Activated CD4-positive, CD25-positive, alpha-beta regulatory T cell treated with anti-CD3 and anti-CD28 coated beads, Interleukin-2, amount 50 U/mL, for 16 hours (primary cell): ENCODE data around the gene SHISA3.

Source experiments
- DNase-seq: peaks from one replicate; pipeline ENCODE4 v3.0.0-alpha.2; 2020; ENCODE audit warnings: low read depth, low spot score

SHISA3 gene

DNA sequence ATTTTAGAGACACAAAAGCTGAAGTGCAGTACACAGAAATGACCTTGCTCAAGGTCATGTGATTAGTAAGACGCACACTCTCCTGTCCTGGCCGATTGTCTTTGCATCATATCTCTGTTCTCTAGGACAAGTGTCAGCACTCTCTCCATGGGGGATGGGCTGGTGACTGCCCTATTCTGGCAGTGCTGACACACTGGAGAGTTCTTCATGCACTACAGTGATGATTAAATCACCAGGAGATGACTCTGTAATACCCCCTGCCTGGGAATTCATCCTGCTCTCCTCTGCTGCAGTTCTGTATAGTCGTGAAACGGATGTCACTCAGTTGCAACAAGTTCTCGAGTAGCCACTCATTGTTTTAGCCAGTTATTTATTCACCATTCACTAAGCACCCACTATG is 5.3 kb upstream of the SHISA3 start:
- DNase-seq = no peak

DNA sequence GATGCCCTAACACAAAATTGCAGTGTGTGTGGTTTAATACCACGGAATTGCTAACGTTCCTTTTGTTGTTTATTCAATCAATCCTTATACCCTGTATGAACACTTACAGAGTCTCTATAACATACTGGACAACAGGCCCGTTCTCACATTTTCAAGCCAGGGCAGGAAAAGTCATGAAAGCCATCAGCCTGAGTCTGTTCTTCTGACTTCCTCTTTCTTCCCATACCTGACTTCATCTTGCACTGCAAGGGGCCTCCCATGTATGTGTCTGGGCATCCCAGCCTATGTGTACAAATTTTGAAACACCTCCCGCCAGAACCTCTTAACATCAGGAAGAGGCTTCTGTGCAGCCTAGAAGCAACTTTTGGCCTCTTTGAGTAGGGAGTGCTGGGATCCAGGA is 4.9 kb upstream of the SHISA3 start:
- DNase-seq = no peak

DNA sequence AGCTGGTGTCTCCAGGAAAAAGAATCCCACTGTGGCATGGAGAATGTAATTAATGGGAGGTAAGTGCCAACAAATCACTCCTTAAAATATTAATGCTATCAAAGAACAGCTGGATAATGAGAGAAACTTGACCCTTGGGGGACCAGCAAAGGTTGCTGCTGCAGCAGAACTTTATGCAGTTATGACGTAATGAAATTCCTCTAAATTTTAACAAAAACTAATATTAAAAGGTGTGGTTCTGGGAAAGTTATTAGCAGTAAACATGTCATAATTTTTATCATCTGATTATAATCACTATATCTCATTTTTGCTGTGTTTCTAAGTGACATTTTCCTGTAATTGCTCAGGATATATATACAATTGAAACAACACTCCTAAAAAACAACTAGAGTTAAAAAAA is 1.7 kb upstream of the SHISA3 start:
- DNase-seq = no peak

DNA sequence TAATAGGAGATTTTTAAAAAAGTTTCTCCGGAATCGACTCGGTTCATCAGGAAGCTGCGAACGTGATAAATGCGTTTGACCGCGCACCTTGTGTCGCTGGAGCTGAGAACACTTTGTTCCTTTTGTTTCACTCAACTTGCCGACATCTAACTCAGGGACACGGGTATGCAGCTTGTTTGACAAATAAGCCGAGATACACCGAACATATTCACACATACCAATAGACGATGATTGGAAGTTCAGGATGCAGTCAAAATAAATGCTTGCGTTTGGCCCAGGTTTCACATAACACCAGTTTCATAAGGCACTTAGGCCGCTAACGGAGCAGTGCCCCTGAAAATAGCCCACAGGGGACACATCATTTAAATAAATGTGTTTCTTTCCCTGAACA is 932 bp upstream of the SHISA3 start:
- DNase-seq = no peak

DNA sequence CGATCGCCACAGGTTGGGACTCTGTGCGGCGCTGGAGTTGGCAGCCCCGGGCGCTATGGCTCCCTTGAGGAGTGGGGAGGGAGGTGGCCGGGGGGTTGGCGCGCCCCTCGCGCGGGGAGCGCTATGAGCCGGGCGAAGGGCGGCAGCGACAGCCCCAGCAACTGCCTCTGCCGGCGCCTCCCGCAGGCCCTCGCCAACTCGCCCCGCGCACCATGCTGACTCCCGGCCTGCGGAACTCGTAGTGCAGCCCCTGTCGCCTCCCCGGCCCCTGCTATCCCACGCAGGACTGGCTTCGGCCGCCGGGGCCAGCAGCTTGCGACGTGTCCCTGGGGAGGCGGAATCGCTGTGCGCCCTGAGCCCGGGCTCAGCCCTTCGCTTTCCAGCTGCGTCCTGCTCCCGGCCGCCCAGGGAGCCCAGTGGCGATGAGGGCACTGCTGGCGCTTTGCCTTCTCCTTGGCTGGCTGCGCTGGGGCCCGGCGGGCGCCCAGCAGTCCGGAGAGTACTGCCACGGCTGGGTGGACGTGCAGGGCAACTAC is 415 bp downstream of the SHISA3 start:
- DNase-seq = no peak

DNA sequence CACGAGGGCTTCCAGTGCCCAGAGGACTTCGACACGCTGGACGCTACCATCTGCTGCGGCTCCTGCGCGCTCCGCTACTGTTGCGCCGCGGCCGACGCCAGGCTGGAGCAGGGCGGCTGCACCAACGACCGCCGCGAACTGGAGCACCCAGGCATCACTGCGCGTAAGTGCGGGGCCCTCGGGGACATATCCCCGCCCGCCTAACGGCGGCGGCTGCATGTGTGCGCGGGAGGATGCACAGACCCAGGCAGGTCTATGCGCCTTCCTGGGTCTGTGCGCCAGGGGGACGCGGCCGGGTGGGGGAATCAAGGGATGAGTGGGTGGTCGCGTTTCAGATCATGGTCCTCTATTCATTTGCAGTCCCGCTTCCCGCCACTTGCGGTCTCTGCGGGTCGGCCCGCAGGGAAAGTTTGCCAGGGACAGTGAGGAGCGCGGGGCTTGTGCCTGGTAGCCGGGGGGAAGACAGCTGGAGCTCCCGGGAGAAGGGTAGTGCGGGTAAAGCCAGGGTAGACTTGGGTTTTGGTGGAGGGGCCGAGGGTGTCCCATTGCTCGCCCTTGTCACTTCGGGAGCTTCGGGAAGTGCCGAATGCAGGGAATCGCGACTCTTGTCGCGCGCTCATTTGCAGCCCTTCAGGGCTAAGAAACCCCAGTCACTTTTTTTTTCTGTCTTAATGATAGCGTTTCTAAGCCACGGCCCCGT is 1.0 kb downstream of the SHISA3 start:
- DNase-seq = no peak

DNA sequence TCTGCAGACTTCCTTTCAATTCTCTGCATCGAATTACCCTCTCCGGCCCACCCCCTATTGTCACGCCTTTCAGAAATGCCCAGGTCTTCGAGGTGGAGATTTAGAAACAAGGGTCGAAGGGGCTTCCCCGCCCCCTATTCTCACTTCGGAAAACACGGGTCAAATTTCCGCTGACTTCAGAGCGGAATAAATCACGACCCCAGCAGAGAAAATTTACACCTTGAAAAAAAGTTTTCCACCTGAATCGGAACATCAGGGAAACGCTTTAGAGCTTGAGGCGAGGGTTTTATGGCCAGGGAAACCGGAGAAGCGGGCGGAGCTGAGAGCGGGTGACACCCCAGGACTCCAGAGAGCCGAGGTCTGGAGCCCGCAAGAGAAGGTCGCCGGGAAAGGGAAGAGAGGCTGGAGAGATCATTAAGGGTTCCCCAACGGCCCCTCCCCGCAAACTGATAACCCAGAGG is 1.6 kb downstream of the SHISA3 start:
- DNase-seq = no peak

DNA sequence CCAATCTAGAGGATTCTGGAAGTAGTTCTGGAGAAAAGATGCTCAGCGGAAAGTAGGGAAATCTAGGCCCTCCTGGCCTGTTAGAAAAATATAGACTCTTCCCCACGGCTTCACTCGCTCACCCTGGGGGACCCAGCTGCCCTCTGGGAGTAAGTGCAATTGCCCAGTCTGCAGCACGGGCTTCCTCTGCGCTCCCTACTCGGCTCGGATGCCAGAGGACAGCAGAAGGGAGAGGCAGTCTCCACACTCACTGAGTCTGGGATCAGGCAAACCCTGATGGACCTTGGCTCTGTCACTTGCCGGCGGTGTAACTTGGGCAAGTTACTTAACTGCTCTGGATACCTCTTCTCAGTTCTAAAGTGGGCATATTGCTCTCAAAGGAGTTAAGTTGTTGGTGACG is 2.1 kb downstream of the SHISA3 start:
- no peak for DNase-seq

DNA sequence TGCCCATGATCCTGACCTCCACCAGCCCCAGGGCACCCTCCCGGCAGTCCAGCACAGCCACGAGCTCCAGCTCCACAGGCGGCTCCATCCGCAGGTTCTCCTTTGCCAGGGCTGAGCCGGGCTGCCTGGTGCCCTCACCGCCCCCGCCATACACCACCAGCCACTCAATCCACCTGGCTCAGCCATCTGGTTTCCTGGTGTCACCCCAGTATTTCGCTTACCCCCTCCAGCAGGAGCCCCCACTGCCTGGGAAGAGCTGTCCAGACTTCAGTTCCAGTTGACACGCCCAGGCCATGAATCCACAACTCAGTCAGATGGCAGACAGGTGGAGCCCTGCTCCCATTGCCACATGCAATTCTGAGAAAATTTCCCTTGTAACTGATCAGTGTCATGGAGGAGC is 3.9 kb downstream of the SHISA3 start:
- DNase-seq = no peak

DNA sequence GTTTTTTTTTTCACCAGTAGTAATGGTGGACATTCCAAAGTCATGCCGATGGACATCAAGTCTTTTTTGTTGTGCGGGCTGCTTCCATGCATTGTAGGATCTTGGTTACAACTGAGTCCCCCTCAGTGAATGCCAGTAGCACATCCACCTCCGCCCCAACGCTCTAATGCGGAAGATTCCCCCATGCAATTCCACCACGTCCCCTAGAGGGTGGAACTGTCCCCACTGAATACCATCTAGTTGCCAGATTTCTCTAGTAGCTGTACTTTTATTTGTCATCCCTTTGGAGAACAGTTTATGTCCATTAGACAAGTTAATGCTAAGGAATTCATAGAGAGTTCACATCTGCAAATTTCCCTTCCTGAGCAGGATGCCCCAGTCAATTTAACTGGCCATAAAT is 6.7 kb downstream of the SHISA3 start:
- no peak for DNase-seq

DNA sequence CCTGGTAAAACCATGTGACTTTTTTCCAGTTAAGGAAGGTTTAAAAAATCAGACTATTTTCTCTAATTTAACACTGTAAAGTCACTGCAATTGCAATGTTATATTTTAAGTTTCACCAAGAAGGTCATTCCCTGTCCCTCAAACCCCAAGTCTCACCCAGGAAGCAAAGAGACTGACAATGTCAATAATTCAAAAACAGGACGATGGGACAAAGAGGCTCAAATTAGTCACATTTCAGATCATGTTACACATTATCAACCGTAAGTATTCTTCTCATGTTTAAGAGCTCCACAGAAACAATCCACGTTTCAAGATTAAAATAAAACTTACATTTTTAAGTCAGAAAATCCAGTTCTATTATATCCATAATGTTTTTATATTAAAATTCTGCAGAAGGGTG is 13.2 kb downstream of the SHISA3 start:
- DNase-seq = no peak

DNA sequence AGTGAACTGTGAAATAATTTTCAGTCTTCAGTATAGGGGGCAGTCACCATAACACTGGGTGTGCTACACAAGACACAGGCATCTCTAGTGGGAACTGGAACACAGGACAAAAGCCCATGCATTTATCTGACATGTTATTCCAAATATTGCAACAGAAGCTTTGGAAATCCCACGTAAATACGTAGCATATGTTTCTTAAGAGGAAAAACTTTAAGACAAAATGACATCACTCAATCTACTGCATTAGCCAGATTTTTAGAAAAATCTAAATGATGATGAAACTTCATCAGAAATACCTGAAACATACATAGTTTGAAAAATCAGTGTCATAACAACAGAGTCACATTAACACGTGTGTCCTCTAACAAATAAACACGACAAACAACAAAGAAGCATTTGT is 14.5 kb downstream of the SHISA3 start:
- DNase-seq = no peak

DNA sequence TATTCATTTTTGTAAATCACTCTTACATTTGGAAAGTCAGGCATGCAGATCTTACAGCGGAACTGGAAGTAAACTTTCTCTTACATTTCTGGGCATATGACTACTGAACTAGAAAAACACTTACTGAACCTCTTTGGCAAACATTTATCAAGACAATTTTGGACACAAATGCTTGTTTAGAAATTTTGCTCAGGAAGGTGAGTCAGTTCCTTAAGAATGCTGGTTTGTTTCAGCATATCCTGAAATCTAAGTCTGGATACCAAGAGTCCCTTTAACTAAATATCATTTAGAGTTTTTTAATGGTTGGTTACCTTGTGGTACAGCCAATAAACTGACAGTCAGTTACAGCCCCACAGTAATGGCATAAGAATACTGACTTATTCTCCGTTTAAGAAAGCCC is 15.0 kb downstream of the SHISA3 start:
- DNase-seq = no peak

DNA sequence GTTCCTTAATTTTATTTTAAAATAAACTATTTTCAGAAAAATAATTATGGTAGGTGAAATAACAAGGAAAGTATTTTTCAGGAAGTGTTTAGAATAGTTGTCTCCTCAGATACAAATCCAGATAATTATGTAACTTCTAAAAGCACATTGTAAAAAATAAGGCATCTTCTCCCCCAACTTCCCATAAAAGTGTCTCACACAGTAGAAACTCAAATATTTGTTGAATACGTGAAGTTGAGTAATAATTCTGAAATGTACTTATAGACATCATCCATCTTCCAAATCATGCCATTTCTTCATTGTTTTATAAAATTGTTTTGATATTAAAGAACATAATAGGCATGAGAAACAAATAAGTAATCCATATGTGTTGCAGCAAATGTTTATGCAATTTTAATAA is 18.0 kb downstream of the SHISA3 start:
- no peak for DNase-seq

DNA sequence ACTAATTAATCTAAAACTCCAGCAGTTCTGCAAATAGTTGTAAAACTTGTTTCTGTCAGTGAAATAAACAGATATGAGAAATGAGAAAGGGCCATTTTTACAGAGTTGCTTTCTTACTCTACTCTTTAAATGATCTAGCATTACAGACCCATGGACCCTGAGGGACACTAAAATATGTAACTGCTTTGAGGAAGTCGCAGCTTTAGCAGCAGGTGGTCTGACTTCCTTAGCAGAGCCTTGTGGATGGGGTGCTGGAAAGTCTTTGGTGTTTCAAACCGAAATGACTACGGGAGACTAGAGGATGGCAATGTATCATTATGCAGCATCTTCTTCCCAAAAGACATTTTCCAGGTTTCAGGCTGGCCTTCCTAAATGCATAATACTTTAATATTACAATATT is 18.7 kb downstream of the SHISA3 start:
- no peak for DNase-seq

DNA sequence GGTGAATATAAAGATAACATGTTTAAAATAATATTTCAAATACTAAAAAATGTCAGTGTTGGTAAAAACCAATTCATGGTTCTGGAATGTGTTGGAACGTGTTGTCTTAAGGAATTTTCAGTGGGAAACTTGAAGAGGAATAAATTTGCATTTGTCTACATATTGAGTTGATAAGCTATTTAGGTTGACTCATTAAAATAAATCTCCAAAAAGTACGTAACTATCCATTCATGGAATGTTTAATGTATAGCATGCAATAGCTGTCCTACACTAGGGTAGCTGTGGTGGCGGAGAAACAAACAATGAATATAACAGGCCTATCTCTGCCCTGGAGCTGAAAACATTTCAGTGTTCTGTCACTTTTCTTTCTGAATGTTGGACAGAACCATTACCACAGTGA is 20.3 kb downstream of the SHISA3 start:
- no peak for DNase-seq

DNA sequence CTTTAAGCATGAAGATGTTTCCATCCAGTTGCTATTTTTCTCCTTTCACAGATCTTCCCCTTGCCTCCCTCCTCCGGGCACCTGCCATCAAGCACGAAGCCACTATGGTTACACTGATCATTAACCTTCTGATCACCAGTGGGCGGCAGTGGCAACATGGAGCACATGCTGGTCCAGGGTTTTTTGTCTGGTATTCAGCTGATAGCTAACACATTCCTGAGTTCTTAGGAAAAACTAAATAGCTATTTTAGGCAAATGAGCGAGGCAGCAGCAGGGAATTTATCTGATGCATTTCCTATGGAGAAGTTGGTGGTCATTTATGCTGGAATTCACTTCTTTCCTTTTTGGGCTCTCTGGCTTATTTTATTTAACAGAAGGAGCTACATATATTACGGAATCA is 22.9 kb downstream of the SHISA3 start:
- DNase-seq = no peak

DNA sequence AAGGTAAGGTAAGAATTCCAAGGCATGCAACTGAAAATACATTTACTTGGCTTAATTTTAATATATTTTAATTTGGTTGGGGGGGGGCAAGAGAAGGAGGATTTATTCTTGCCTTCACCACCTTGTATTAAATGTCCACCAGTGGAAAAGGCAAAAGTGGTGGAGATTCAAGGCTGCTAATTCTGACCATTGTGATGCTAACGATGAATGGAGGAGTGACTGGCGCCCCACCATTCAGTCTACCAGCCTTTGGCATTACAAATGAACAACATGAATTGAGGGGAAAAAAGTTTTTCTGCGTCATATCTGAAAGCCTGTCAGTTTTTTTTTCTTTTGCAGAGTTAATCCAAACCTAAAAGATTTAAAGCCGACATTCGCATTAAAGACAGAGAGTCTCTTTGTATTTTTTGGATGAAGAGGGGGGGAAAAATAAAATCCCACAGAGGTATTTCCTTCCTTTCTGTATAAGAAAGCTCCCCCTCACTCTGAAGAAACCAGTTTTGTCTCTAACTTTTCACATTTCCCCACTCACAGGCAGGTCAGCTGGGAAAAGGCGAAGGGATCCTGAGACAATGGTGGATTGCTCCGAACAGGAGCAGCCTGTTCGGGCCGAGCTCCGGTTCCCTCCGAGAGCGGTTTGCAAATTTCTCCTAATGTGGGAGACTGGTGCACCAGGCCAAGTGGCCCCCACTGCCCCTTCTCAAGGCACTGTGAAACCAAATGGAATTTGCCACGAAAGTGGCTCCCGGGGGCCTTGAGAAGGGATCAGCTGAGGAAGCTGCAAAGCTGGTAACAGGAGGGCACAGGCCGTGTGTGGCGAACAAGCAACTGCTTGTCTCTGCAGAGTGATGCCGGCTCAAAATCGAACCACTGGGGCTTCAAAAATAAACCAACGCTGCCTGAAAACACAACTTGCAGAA is 28.1 kb downstream of the SHISA3 start:
- DNase-seq = no peak

DNA sequence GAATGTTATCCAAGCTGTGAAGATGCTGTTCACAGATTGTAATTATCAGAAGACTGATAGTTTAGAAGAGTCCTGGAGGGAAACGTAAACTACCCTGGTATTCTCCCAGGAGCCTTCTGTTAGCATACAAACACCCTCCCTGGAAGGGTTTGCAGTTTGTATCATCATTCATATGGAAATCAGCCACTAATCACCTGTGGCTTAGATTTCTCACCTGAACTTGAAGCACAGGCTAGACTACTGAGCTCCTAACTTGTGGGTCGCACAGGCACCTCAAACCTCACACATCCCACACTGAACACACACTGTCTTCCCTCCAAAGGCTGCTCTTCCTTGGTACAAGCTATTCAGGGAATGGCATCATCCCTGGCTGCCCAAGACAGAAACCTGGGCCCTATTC is 30.7 kb downstream of the SHISA3 start:
- no peak for DNase-seq

DNA sequence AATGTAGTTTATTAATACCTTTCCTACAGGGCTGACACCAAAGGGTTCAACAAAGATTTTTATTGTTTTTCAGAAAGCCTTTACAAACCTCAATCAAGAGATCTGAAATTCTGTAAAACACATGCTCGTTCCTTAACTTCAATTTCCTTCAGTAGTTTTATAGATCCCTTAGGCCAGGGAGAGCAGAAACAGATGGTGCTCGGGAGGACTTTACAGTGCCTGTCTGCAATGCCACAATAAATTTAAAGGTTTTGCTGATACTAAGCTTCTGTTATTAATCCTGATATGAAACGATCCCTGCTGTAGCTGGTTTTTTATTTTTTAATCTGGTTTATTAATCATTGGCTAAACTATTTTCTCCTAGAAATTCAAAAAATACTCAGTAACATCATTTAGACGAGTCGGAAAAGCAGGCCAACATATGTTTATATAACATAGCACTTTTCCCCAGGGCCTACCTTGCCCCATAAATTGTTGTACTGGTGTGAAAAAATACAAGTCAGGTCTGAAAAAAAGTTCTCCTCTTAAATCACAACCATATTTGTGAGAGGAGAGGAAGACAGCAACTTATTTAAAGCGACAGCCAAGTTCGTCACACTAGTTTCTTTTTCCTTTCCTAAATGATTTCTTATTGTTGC is 39.8 kb downstream of the SHISA3 start:
- no peak for DNase-seq

DNA sequence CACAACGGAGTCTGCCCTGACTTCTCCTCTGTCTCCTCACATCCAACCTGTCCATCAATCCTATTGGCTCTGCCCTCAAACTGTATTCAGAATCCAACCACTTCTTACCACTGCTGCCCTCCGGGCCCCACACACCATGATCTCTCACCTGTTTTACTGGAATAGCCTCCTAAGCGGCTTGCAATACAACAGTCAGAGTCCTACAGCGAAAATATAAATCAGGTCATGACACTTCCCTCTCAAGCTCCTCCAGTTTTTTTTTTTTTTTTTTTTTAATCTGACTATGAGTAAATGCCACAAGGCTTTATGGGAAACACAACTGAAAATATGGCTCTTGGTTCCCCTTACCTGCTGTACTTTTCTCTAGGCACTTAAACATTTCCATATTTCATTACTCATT is 42.8 kb downstream of the SHISA3 start:
- no peak for DNase-seq

DNA sequence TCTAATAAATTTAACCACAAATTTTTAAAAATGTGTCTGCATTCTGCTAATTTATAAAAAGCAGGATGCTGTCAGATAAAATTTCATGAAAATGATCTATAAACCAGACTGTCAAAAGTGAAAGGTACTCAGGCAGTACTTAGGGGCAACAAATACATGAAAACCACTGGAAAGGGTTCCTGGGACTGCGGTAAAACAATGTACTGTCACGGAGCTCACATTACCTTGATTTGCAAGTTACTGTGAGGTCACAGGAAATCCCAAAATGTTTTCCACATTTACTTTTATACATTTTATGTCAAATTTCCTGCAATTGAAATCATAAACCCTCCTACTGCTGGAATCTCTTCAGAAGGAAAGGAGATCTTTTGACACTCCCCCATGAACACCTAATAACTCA is 45.3 kb downstream of the SHISA3 start:
- DNase-seq = no peak
